Activated T-helper 17 cell treated with anti-CD3 and anti-CD28 coated beads, Interleukin-2, amount 50 U/mL, for 72 hours (primary cell): ENCODE results near the gene RNASE7. TPM values are rescaled to one million over a fixed set of nuclear protein-coding genes. Genes with fewer than 3 reads are reported as not detected.
"Not testable (repeated sequence)": the region's sequence is repeated elsewhere in the genome, so short reads cannot be mapped to it uniquely, and the experiment has no call there.

Experiments used
- ATAC-seq: fragments of 150-1000 bp; cut with Tn5 transposase; replicated peaks from 2 replicates; pipeline ENCODE4 v1.10.0; 2021; ENCODE audit warnings: mild to moderate bottlenecking, moderate library complexity
- H3K27ac Mint-ChIP-seq: one replicate; pipeline ENCODE4 v1.8.0; 2022; ENCODE audit warnings: mixed read lengths
- H3K27me3 Mint-ChIP-seq: one replicate; pipeline ENCODE4 v1.8.0; 2022; ENCODE audit warnings: mixed read lengths
- H3K36me3 Mint-ChIP-seq: one replicate; pipeline ENCODE4 v1.8.0; 2022; ENCODE audit warnings: low read depth, mild to moderate bottlenecking, mixed read lengths
- H3K4me1 Mint-ChIP-seq: one replicate; pipeline ENCODE4 v1.8.0; 2022; ENCODE audit warnings: mixed read lengths
- H3K4me3 Mint-ChIP-seq: one replicate; pipeline ENCODE4 v1.8.0; 2022; ENCODE audit warnings: mild to moderate bottlenecking, mixed read lengths
- H3K9me3 Mint-ChIP-seq: one replicate; pipeline ENCODE4 v1.8.0; 2022; ENCODE audit warnings: mixed read lengths
- total RNA-seq, 2 donors: library from RNA; stranded (reverse); gene quantifications; one replicate each; pipeline ENCODE4 v1.2.3, GENCODE V29; 2022

RNASE7 gene
- total RNA-seq, result not detected

GRCh38 chr14:21041676-21042433 is at the start of gene RNASE7:
RNASE7 (plus strand) TSS chr14:21042362; CDS start chr14:21042993, 631 bp downstream.
- Mint-ChIP-seq H3K27ac (no peak within 1 kb of the TSS), H3K4me3 (no peak within 1 kb of the TSS), H3K9me3 (no peaks in the 10 kb centered on the region)

GRCh38 chr14:20996521-20996920 is 45.6 kb upstream of the RNASE7 start:
- peaks cover 68% of the 10 kb centered on the region for H3K36me3 Mint-ChIP-seq
- H3K27ac Mint-ChIP-seq, result no peak overlapping the region
- no peaks in the 10 kb centered on the region for H3K27me3 Mint-ChIP-seq
- ATAC-seq, result no peak
- peaks cover 5% of the 10 kb centered on the region for H3K4me1 Mint-ChIP-seq
- no peak overlapping the region for H3K4me3 Mint-ChIP-seq
- H3K9me3 Mint-ChIP-seq, result no peaks in the 10 kb centered on the region

More at GRCh38 chr14:21041676-21042433, at the start of gene RNASE7:
- Mint-ChIP-seq H3K27me3 (no peaks in the 10 kb centered on the region), H3K36me3 (no peaks in the 10 kb centered on the region), H3K4me1 (peaks cover 12% of the 10 kb centered on the region)
- ATAC-seq, result peak; percentile 49

GRCh38 chr14:20997115-20997514 is 45.0 kb upstream of the RNASE7 start:
- Mint-ChIP-seq H3K4me1 (peaks cover 1% of the 10 kb centered on the region), H3K27me3 (no peaks in the 10 kb centered on the region), H3K9me3 (no peaks in the 10 kb centered on the region), H3K27ac (no peak overlapping the region), H3K4me3 (no peak overlapping the region), H3K36me3 (peaks cover 62% of the 10 kb centered on the region)
- ATAC-seq, result no peak

- Mint-ChIP-seq H3K36me3 (peaks cover 57% of the 10 kb centered on the region), H3K27ac (no peak overlapping the region), H3K4me1 (no peaks in the 10 kb centered on the region), H3K4me3 (no peak overlapping the region), H3K27me3 (no peaks in the 10 kb centered on the region), H3K9me3 (no peaks in the 10 kb centered on the region)
- ATAC-seq, result no peak
Observed at GRCh38 chr14:20997564-20997963, 44.6 kb upstream of the RNASE7 start.

- Mint-ChIP-seq H3K4me3 (no peak overlapping the region), H3K27ac (peak overlapping the region; percentile 28), H3K36me3 (peaks cover 52% of the 10 kb centered on the region), H3K9me3 (no peaks in the 10 kb centered on the region), H3K4me1 (no peaks in the 10 kb centered on the region), H3K27me3 (no peaks in the 10 kb centered on the region)
- no peak for ATAC-seq
Observed at GRCh38 chr14:20998139-20998538, 44.0 kb upstream of the RNASE7 start.

GRCh38 chr14:20998674-20999366 is 43.3 kb upstream of the RNASE7 start, which contains the start of gene SLC39A2:
SLC39A2 (plus strand) TSS chr14:20999293; CDS start chr14:20999447, 154 bp downstream.
- no peak within 1 kb of the TSS for H3K4me3 Mint-ChIP-seq
- peaks cover 45% of the 10 kb centered on the region for H3K36me3 Mint-ChIP-seq
- H3K4me1 Mint-ChIP-seq, result no peaks in the 10 kb centered on the region
- H3K9me3 Mint-ChIP-seq, result no peaks in the 10 kb centered on the region
- H3K27ac Mint-ChIP-seq, result peak within 1 kb of the TSS; percentile 28
- no peaks in the 10 kb centered on the region for H3K27me3 Mint-ChIP-seq
- no peak for ATAC-seq

- no peaks in the 10 kb centered on the region for H3K27me3 Mint-ChIP-seq
- no peak overlapping the region for H3K27ac Mint-ChIP-seq
- no peaks in the 10 kb centered on the region for H3K9me3 Mint-ChIP-seq
- no peak overlapping the region for H3K4me3 Mint-ChIP-seq
- peaks cover 37% of the 10 kb centered on the region for H3K36me3 Mint-ChIP-seq
- H3K4me1 Mint-ChIP-seq, result no peaks in the 10 kb centered on the region
- no peak for ATAC-seq
Observed at GRCh38 chr14:20999591-20999990, 42.6 kb upstream of the RNASE7 start.

GRCh38 chr14:21001218-21001617 is 40.9 kb upstream of the RNASE7 start:
- H3K36me3 Mint-ChIP-seq, result peaks cover 21% of the 10 kb centered on the region
- ATAC-seq, result no peak
- no peaks in the 10 kb centered on the region for H3K9me3 Mint-ChIP-seq
- H3K4me1 Mint-ChIP-seq, result no peaks in the 10 kb centered on the region
- H3K4me3 Mint-ChIP-seq, result no peak overlapping the region
- H3K27ac Mint-ChIP-seq, result no peak overlapping the region
- H3K27me3 Mint-ChIP-seq, result no peaks in the 10 kb centered on the region

GRCh38 chr14:21003788-21004346 is 38.3 kb upstream of the RNASE7 start:
- no peaks in the 10 kb centered on the region for H3K27me3 Mint-ChIP-seq
- no peaks in the 10 kb centered on the region for H3K4me1 Mint-ChIP-seq
- H3K36me3 Mint-ChIP-seq, result no peaks in the 10 kb centered on the region
- ATAC-seq, result no peak
- no peak overlapping the region for H3K4me3 Mint-ChIP-seq
- H3K9me3 Mint-ChIP-seq, result no peaks in the 10 kb centered on the region
- no peak overlapping the region for H3K27ac Mint-ChIP-seq

- not testable (repeated sequence) for H3K9me3 Mint-ChIP-seq, H3K4me1 Mint-ChIP-seq, ATAC-seq, H3K4me3 Mint-ChIP-seq, H3K27ac Mint-ChIP-seq, H3K36me3 Mint-ChIP-seq
- peaks cover 14% of the 10 kb centered on the region for H3K27me3 Mint-ChIP-seq
Observed at GRCh38 chr14:21009721-21010120, 32.4 kb upstream of the RNASE7 start.

- Mint-ChIP-seq H3K27ac (no peak overlapping the region), H3K9me3 (no peaks in the 10 kb centered on the region), H3K4me3 (no peak overlapping the region), H3K27me3 (peaks cover 14% of the 10 kb centered on the region), H3K36me3 (no peaks in the 10 kb centered on the region), H3K4me1 (no peaks in the 10 kb centered on the region)
- ATAC-seq, result no peak
Observed at GRCh38 chr14:21011136-21011535, 31.0 kb upstream of the RNASE7 start.

- peaks cover 4% of the 10 kb centered on the region for H3K36me3 Mint-ChIP-seq
- H3K9me3 Mint-ChIP-seq, result no peaks in the 10 kb centered on the region
- no peak overlapping the region for H3K27ac Mint-ChIP-seq
- H3K4me3 Mint-ChIP-seq, result no peak overlapping the region
- H3K27me3 Mint-ChIP-seq, result peaks cover 14% of the 10 kb centered on the region
- peak; percentile 86 for ATAC-seq
- H3K4me1 Mint-ChIP-seq, result no peaks in the 10 kb centered on the region
Observed at GRCh38 chr14:21014761-21015190, 27.4 kb upstream of the RNASE7 start.

GRCh38 chr14:21015312-21015711 is 26.9 kb upstream of the RNASE7 start:
- Mint-ChIP-seq H3K27ac (no peak overlapping the region), H3K27me3 (peaks cover 14% of the 10 kb centered on the region), H3K36me3 (peaks cover 5% of the 10 kb centered on the region), H3K4me3 (no peak overlapping the region), H3K9me3 (no peaks in the 10 kb centered on the region), H3K4me1 (no peaks in the 10 kb centered on the region)
- ATAC-seq, result no peak

GRCh38 chr14:21016413-21017190 is 25.6 kb upstream of the RNASE7 start:
- Mint-ChIP-seq H3K27me3 (peaks cover 14% of the 10 kb centered on the region), H3K27ac (no peak overlapping the region), H3K4me1 (no peaks in the 10 kb centered on the region), H3K9me3 (no peaks in the 10 kb centered on the region), H3K4me3 (no peak overlapping the region), H3K36me3 (peaks cover 11% of the 10 kb centered on the region)
- ATAC-seq, result no peak
